HEK293T (cell line): ENCODE data around the gene PLCB1.

ENCODE experiments used
- CTCF ChIA-PET: fragments of 350-600 bp; formaldehyde crosslinking; extraction: SDS; loops from one replicate; lab custom pipeline; 2021; ENCODE audit warnings: antibody characterized with exemption, inconsistent platforms; lab: Yijun Ruan, JAX
- POLR2A ChIA-PET: fragments of 350-600 bp; formaldehyde crosslinking; extraction: SDS; loops from one replicate; lab custom pipeline; 2020; ENCODE audit warnings: antibody characterized with exemption, inconsistent platforms; lab: Yijun Ruan, JAX
- DNase-seq: peaks from one replicate; pipeline ENCODE4 v3.0.0; 2012; ENCODE audit warnings: mixed read lengths; ENCODE audit errors: extremely low spot score
- ARNT ChIP-seq: fragments of 450-650 bp; IDR thresholded peaks from 2 replicates; pipeline ENCODE4 v1.6.1; 2017; ENCODE audit warnings: mild to moderate bottlenecking
- BHLHE40 ChIP-seq: fragments of 450-650 bp; IDR thresholded peaks from 2 replicates; pipeline ENCODE4 v1.6.1; 2016; ENCODE audit warnings: mild to moderate bottlenecking, moderate library complexity, borderline replicate concordance
- CTBP1 ChIP-seq: fragments of 450-650 bp; IDR thresholded peaks from 2 replicates; pipeline ENCODE4 v1.6.1; 2016; ENCODE audit warnings: borderline replicate concordance
- ELF4 ChIP-seq: fragments of 450-650 bp; IDR thresholded peaks from 2 replicates; pipeline ENCODE4 v1.6.1; 2017; ENCODE audit warnings: antibody characterized with exemption
- FOXA1 ChIP-seq: fragments of 450-650 bp; IDR thresholded peaks from 2 replicates; pipeline ENCODE4 v1.6.1; 2016; ENCODE audit warnings: mild to moderate bottlenecking
- FOXK2 ChIP-seq: fragments of 450-650 bp; IDR thresholded peaks from 2 replicates; pipeline ENCODE4 v1.6.1; 2016; ENCODE audit warnings: mild to moderate bottlenecking
- FOXM1 ChIP-seq: fragments of 450-650 bp; IDR thresholded peaks from 2 replicates; pipeline ENCODE4 v1.6.1; 2017; ENCODE audit warnings: mild to moderate bottlenecking, borderline replicate concordance
- HDGF ChIP-seq: fragments of 450-650 bp; IDR thresholded peaks from 2 replicates; pipeline ENCODE4 v1.6.1; 2017; ENCODE audit warnings: antibody characterized with exemption, borderline replicate concordance
- L3MBTL2 ChIP-seq: fragments of 450-650 bp; conservative IDR thresholded peaks from 2 replicates; pipeline ENCODE4 v1.6.1; 2016; ENCODE audit warnings: mild to moderate bottlenecking
- LEF1 ChIP-seq: fragments of 450-650 bp; IDR thresholded peaks from 2 replicates; pipeline ENCODE4 v1.6.1; 2017; ENCODE audit warnings: mild to moderate bottlenecking, borderline replicate concordance
- NFRKB ChIP-seq: fragments of 450-650 bp; IDR thresholded peaks from 2 replicates; pipeline ENCODE4 v1.6.1; 2016; ENCODE audit warnings: mild to moderate bottlenecking, moderate library complexity
- SP1 ChIP-seq: fragments of 450-650 bp; IDR thresholded peaks from 2 replicates; pipeline ENCODE4 v1.6.1; 2017
- SUZ12 ChIP-seq: fragments of 450-650 bp; IDR thresholded peaks from 2 replicates; pipeline ENCODE4 v1.6.1; 2016; ENCODE audit warnings: mild to moderate bottlenecking
- TARDBP ChIP-seq: fragments of 450-650 bp; IDR thresholded peaks from 2 replicates; pipeline ENCODE4 v1.6.1; 2016
- ZNF384 ChIP-seq: fragments of 450-650 bp; IDR thresholded peaks from 2 replicates; pipeline ENCODE4 v1.6.1; 2016
- TF ChIP-seq, protein P1 (sequence below): fragments of 450-650 bp; IDR thresholded peaks from 2 replicates; pipeline ENCODE4 v1.6.1; 2016

PLCB1 gene

DNA sequence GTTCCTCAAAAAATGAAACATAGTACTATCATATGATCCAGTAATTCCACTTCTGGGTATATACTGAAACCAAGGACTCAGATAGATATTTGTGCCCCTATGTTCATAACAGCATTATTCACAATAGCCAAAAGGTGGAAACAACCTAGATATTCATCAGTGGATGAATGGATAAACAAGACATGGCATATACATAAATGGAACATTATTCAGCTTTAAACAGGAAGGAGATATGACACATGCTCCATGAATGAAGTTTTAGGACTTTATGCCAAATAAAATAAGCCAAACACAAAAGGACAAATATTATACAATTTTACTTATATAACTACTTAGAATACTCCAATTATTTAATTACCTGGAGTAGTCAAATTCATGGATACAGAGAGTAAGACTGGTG is 16.4 kb downstream of the PLCB1 start:
- TF ChIP-seq L3MBTL2 (no peak), CTBP1 (no peak), NFRKB (no peak), SUZ12 (no peak), LEF1 (no peak), HDGF (no peak), TARDBP (no peak), FOXK2 (no peak), BHLHE40 (no peak), ELF4 (no peak), SP1 (no peak), ARNT (no peak), FOXA1 (no peak)
- TF ChIP-seq, protein P1, sequence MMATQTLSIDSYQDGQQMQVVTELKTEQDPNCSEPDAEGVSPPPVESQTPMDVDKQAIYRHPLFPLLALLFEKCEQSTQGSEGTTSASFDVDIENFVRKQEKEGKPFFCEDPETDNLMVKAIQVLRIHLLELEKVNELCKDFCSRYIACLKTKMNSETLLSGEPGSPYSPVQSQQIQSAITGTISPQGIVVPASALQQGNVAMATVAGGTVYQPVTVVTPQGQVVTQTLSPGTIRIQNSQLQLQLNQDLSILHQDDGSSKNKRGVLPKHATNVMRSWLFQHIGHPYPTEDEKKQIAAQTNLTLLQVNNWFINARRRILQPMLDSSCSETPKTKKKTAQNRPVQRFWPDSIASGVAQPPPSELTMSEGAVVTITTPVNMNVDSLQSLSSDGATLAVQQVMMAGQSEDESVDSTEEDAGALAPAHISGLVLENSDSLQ, result no peak
- CTCF ChIA-PET, result no interaction called here
- DNase-seq, result no peak
- POLR2A ChIA-PET, result no interaction called here

DNA sequence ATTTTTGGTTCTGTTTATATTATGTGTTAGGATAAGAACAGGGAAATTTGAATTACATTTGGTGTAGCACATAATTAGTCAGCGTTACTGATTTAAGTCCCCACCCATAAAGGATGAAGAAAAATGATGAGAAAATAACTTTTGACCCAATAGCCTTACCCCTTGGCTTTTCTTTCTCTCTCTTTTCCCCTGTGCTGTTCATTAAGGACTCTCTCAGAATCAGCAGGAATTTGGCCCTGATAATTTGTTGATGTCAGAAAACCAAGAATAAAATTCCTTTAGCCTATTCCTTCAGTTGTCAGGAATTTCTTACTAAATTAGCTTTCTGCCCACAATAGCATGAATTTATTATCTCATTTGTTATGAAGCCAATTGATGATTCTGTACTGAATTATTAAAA is 18.5 kb downstream of the PLCB1 start:
- DNase-seq, result no peak
- no peak for TF ChIP-seq L3MBTL2
- TF ChIP-seq FOXA1, result no peak
- no peak for TF ChIP-seq ZNF384
- no peak for TF ChIP-seq SP1
- TF ChIP-seq HDGF, result no peak
- TF ChIP-seq, protein P1, result no peak
- TF ChIP-seq SUZ12, result no peak
- no peak for TF ChIP-seq BHLHE40
- TF ChIP-seq LEF1, result no peak
- TF ChIP-seq CTBP1, result no peak
- TF ChIP-seq ELF4, result no peak
- TF ChIP-seq FOXK2, result no peak
- TF ChIP-seq NFRKB, result no peak
- no peak for TF ChIP-seq ARNT
- no peak for TF ChIP-seq TARDBP
- TF ChIP-seq FOXM1, result no peak
- ChIA-PET CTCF (no interaction called here), POLR2A (no interaction called here)

DNA sequence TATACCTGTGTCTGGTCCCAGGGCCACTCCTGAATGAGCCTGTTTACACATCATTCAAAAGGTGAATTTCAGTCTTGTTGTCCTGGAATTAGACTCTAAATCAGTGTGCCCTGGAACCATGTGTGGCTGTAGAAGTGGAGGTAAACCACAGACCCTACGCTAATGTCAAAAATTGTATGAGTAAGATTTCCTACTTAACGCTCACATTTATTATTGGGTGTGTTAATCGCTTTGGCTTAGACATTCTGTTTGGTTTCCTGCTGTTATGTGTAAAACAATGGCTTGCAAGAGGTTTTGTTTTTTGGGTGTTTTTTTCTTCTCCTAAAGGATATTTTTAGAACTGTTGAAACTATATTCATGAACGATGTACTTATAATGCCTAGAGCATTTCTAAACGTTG is 19.3 kb downstream of the PLCB1 start:
- TF ChIP-seq HDGF, result no peak
- TF ChIP-seq CTBP1, result no peak
- no peak for TF ChIP-seq BHLHE40
- TF ChIP-seq FOXA1, result no peak
- TF ChIP-seq SP1, result no peak
- TF ChIP-seq LEF1, result no peak
- TF ChIP-seq ARNT, result no peak
- TF ChIP-seq SUZ12, result no peak
- TF ChIP-seq TARDBP, result no peak
- no peak for TF ChIP-seq ZNF384
- no peak for TF ChIP-seq L3MBTL2
- ChIA-PET CTCF (no interaction called here), POLR2A (no interaction called here)
- no peak for DNase-seq

DNA sequence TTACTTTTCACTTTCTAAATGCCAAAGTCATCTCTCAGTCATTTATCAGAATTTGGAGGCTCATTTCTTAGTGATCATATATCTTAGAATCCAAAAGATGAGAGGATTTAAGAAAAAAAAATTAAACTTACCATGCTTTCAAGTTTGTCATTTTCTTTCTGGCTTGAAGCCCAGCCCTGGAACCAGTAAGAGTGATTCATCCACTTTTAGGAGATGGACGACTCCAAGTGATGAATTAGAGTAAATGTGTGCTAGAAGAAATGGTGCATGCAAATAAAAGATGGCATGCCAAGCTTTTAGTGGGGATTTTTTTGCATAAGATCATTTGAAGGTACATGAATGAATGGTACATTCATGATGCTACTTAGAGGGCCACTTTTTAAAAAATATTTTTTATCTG is 20.1 kb downstream of the PLCB1 start:
- ChIA-PET CTCF (no interaction called here), POLR2A (no interaction called here)
- DNase-seq, result no peak
- TF ChIP-seq CTBP1 (no peak), TARDBP (no peak), LEF1 (no peak), BHLHE40 (no peak), NFRKB (no peak), HDGF (no peak), SUZ12 (no peak)
- TF ChIP-seq, protein P1, result no peak

DNA sequence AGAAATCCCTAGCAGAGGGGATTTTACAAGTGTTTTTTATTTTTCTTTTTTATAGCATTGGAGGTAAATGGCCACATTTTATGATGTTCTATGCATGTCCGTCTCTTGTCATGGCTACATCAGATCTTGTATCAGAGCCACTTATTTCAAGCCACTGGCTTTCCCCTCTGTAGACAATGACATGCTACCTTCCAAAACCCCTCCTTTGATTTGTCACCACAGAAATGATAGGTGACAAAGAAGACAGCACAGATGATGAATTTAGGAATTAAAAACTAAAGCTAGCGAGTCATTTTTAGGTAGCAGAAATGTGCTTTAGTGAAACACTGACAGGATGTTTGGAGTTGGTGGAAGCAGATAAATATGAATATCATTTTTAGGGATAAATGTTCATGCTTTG is 20.8 kb downstream of the PLCB1 start:
- DNase-seq, result no peak
- TF ChIP-seq CTBP1 (no peak), NFRKB (no peak), L3MBTL2 (no peak), BHLHE40 (no peak), FOXA1 (no peak), ARNT (no peak)
- ChIA-PET CTCF (interaction anchor here (0.8 kb wide), 1 partner anchor 13 kb away, joined by 3 read pairs; no protein-coding TSS in a partner anchor), POLR2A (no interaction called here)

DNA sequence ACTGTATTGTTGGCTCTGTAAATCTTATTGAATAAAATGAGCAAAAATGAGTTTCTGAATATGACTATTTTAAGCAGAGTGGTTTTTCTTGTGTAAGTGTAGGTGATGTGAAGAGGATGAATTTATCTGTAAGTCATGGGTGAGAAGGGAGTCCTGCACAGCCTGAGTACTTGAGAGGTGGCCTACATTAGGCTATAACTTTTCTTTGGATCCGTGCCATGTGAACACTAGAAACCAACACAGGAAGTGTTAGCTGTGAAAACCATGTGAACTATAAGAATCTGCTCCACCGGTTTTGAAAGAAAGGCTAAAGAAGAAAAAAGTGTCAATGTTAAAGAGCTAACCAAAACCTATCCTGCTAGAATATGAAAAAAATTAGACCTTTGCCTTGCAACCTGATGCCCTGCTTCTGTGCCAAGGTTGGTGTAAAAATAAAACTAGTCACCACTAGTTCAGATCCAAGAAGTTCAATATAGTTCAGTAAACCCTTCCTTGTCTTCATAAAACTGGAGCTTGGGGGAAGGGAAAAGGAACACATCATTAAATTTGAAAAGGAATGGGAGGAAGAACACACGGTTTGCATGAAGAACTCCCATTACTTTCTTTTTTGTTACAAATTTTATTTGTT is 21.3 kb downstream of the PLCB1 start:
- ChIA-PET CTCF (interaction anchor here (0.8 kb wide), 1 partner anchor 13 kb away, joined by 3 read pairs; no protein-coding TSS in a partner anchor), POLR2A (no interaction called here)
- DNase-seq, result no peak
- TF ChIP-seq BHLHE40, result no peak
- no peak for TF ChIP-seq ARNT
- no peak for TF ChIP-seq LEF1
- TF ChIP-seq NFRKB, result no peak
- TF ChIP-seq HDGF, result no peak
- TF ChIP-seq FOXM1, result no peak
- no peak for TF ChIP-seq SP1
- TF ChIP-seq, protein P1, result no peak
- TF ChIP-seq ELF4, result no peak
- no peak for TF ChIP-seq L3MBTL2
